ENCODE data around the gene TAB2. TPM values are rescaled to one million over a fixed set of nuclear protein-coding genes. Genes with fewer than 3 reads are reported as not detected.
"Not testable (repeated sequence)": the region's sequence is repeated elsewhere in the genome, so short reads cannot be mapped to it uniquely, and the experiment has no call there.

Gene TAB2
- total RNA-seq, 2 donors from 2014 or later: 25.7 to 26.2 TPM

GRCh38 chr6:149343501-149343900, 26.0 kb downstream of the TAB2 start:
- H3K4me1 ChIP-seq: peaks cover 35% of the 10 kb centered on the region
- no peak overlapping the region for H3K27ac ChIP-seq
- intact Hi-C loops (cut with DNase I): no loop called here
- H3K36me3 ChIP-seq (replicated peaks in 1 of 2; ENCODE audit: insufficient read depth in 1 of 2, low read depth in 2 of 2): no peaks in the 10 kb centered on the region
- H3K4me3 ChIP-seq: no peak overlapping the region
- H3K27me3 ChIP-seq: no peaks in the 10 kb centered on the region
- no peaks in the 10 kb centered on the region for H3K9me3 ChIP-seq
- 92 to 95% methylated on average over 1 of the region's 1 CpG for WGBS, 2 donors
- DNase-seq (no peak), ATAC-seq (no peak)
- TF ChIP-seq, protein P1, sequence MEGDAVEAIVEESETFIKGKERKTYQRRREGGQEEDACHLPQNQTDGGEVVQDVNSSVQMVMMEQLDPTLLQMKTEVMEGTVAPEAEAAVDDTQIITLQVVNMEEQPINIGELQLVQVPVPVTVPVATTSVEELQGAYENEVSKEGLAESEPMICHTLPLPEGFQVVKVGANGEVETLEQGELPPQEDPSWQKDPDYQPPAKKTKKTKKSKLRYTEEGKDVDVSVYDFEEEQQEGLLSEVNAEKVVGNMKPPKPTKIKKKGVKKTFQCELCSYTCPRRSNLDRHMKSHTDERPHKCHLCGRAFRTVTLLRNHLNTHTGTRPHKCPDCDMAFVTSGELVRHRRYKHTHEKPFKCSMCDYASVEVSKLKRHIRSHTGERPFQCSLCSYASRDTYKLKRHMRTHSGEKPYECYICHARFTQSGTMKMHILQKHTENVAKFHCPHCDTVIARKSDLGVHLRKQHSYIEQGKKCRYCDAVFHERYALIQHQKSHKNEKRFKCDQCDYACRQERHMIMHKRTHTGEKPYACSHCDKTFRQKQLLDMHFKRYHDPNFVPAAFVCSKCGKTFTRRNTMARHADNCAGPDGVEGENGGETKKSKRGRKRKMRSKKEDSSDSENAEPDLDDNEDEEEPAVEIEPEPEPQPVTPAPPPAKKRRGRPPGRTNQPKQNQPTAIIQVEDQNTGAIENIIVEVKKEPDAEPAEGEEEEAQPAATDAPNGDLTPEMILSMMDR (IDR thresholded peaks at IDR 0.05): no peak
- no peak for TF ChIP-seq POLR2A (IDR thresholded peaks at IDR 0.05)

DNA sequence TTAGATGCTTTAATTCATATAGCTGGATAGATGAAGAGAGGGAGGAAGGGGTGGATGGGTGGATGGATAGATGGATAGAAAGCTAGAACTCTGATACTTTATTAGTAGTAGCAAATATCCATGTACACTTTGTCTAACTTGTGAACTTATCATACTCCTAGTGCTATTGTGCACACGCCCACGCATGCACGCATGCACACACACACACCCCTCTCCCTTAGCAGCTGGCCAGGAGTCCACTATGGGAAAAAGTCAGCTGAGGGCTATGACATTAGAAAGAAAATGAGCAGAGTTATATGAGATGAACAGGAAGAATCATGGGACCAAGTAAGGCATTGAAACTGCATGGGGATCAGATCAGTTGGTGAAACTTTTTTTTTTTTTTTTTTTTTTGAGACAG, 28.6 kb downstream of the TAB2 start:
- ATAC-seq (no peak), DNase-seq (no peak)
- no peaks in the 10 kb centered on the region for H3K36me3 ChIP-seq (replicated peaks in 1 of 2; ENCODE audit: insufficient read depth in 1 of 2, low read depth in 2 of 2)
- peaks cover 31% of the 10 kb centered on the region for H3K4me1 ChIP-seq
- no peak overlapping the region for H3K4me3 ChIP-seq
- H3K27me3 ChIP-seq: no peaks in the 10 kb centered on the region
- TF ChIP-seq, protein P1 (IDR thresholded peaks at IDR 0.05): no peak
- TF ChIP-seq POLR2A (IDR thresholded peaks at IDR 0.05): no peak
- H3K27ac ChIP-seq: no peak overlapping the region
- no peaks in the 10 kb centered on the region for H3K9me3 ChIP-seq
- intact Hi-C loops (cut with DNase I): no loop called here
- WGBS, 2 donors: 89 to 92% methylated on average over 3 of the region's 3 CpGs

GRCh38 chr6:149347067-149347466, 29.6 kb downstream of the TAB2 start:
- Histone ChIP-seq H3K4me1 (peaks cover 26% of the 10 kb centered on the region), H3K36me3 (replicated peaks in 1 of 2; ENCODE audit: insufficient read depth in 1 of 2, low read depth in 2 of 2) (no peaks in the 10 kb centered on the region), H3K9me3 (no peaks in the 10 kb centered on the region), H3K27ac (no peak overlapping the region), H3K4me3 (no peak overlapping the region), H3K27me3 (no peaks in the 10 kb centered on the region)
- WGBS, 2 donors: 59 to 61% methylated on average over 2 of the region's 2 CpGs
- intact Hi-C loops (cut with DNase I): no loop called here
- ATAC-seq: no peak
- TF ChIP-seq, protein P1 (IDR thresholded peaks at IDR 0.05): no peak
- TF ChIP-seq POLR2A (IDR thresholded peaks at IDR 0.05): no peak
- DNase-seq: no peak

DNA sequence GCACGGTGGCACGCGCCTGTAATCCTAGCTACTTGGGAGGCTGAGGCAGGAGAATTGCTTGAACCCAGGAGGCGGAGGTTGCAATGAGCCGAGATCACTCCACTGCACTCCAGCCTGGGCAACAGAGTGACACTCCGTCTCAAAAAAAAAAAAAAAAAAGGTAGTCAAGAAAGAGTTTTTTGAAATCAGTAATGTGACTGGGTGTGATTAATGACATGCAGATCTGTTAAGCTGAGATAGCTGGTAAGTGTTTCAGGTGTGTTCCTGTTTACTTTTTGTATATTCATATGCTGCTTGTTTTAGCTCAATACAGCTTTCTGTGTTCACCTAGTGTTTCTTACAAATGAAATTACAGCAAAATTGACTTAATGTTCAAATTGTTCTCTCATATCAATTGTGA, 31.8 kb downstream of the TAB2 start:
- H3K27me3 ChIP-seq; DNase-seq; H3K9me3 ChIP-seq; intact Hi-C loops (cut with DNase I); H3K27ac ChIP-seq; ATAC-seq; H3K36me3 ChIP-seq (replicated peaks in 1 of 2; ENCODE audit: insufficient read depth in 1 of 2, low read depth in 2 of 2); H3K4me3 ChIP-seq: not testable (repeated sequence)
- H3K4me1 ChIP-seq: peaks cover 12% of the 10 kb centered on the region
- WGBS, 2 donors: 83 to 90% methylated on average over 6 of the region's 6 CpGs

DNA sequence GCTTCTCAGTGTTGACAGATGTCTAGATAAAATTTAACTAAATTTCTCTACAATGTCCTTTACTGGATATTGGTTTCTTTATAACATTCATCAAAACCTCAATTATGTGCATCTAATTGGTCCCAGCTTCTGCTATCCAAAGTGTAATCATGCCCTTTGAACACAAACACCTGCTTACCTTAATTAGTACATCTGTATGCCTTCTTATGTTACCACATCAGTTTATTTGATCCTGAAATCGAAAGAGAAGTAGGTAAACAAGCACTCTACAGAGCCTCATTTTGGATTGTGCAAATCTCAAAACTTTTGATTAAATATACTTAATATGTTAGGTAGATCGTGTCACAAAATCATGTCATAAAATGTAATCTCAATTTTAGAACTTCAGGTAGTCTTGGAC, 36.5 kb downstream of the TAB2 start:
- WGBS, 2 donors: 29 to 34% methylated on average over 2 of the region's 2 CpGs
- Histone ChIP-seq H3K4me1 (peaks cover 4% of the 10 kb centered on the region), H3K4me3 (no peak overlapping the region), H3K27ac (no peak overlapping the region), H3K36me3 (replicated peaks in 1 of 2; ENCODE audit: insufficient read depth in 1 of 2, low read depth in 2 of 2) (no peaks in the 10 kb centered on the region), H3K27me3 (no peaks in the 10 kb centered on the region), H3K9me3 (no peaks in the 10 kb centered on the region)
- no peak for TF ChIP-seq POLR2A (IDR thresholded peaks at IDR 0.05)
- TF ChIP-seq, protein P1 (IDR thresholded peaks at IDR 0.05): no peak
- intact Hi-C loops (cut with DNase I): no loop called here
- DNase-seq: no peak
- ATAC-seq: no peak

Data from body of pancreas (tissue), 4 donors.